GM18507 (cell line): ENCODE data around the gene CHID1.
A peak's percentile ranks its signal among the peaks of the same experiment; 100 is the strongest.

ENCODE experiments used
- DNase-seq: peaks from one replicate; pipeline ENCODE4 v3.0.0; 2011; ENCODE audit warnings: low read depth; ENCODE audit not compliant: insufficient read length; ENCODE audit errors: extremely low spot score
- FAIRE-seq: peaks from 2 replicates; lab custom pipeline; 2011; peaks lifted over from hg19 to GRCh38; lab: Jason Lieb, UNC

CHID1 gene

DNA sequence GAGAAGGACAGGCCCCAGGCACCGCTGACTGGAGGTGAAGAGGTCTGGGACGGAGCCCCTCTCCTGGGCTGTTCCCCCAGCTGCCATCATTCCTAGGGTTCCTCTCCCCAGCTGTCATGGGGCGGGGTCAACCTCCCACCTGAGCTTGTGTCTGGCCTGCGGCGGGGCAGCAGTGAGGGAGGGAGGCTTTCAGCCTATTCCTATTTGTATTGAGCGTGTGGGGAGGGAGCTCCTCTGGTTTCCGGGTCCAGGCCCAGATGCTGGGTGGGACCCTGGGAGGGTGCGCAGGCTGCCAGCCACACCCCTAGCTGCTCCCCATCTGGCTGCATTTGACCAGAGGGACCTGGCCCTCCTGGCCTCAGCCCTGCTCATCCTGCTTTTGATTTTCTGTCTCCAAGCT lies 54.2 kb downstream of the CHID1 start:
- DNase-seq: no peak
- no peak for FAIRE-seq

- FAIRE-seq: no peak
- no peak for DNase-seq
Measured at GRCh38 chr11:855796-856195, 54.8 kb downstream of the CHID1 start.

DNA sequence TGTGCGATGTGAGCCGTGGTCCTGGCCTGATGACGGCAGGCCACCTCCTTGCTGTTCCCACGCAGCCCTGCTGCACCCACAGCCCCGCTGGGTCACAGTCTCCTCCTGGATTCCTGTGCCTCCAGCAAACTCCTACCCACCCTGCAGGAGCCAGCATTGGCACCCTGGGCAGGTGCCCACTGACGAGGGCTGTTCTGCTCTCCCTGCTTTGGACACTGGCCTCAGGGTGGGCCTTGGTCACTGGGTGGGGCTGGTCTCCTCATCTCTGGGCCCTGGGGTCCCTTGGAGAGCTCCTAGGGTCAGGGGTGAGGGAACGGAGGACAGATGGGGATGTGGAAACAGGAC lies 55.3 kb downstream of the CHID1 start:
- no peak for FAIRE-seq

DNA sequence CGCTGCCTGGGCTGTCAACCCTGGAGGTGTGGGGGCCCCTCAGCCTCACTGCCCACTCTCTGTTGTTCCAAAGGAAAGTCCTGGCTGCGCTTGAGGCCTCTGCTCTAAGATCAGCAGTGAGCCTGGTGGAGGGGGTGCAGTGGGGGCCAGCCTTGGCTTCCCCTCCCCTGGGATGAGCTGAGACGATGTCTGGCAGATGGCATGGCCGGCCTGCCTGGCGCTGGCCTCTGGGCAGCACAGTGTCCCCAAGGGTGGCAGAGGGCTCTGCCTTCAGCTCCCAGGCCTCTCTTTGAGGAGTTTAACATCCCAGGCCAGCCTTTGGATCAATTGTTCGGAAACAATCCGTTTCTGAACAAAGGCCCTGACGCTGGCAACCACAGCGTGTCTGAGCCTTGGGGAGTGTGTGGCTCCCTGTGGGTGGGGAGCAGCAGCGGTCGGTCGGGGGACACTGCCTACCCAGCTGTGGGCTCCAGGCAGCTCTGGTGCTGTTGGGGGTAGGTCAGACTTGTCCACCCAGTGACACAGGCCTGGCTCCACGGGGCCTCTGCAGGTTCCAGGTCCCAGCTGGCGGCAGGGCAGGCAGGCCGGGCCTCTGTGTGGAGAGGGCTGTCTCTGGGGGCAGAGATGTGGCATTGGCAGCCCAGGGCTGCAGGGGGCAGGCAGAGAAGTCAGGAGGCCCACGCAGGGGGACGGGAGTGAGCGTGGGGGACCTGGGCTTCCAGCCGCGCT lies 55.8 kb downstream of the CHID1 start:
- FAIRE-seq (no peak), DNase-seq (no peak)

More for the DNA sequence above, 55.3 kb downstream of the CHID1 start:
- no peak for DNase-seq

DNA sequence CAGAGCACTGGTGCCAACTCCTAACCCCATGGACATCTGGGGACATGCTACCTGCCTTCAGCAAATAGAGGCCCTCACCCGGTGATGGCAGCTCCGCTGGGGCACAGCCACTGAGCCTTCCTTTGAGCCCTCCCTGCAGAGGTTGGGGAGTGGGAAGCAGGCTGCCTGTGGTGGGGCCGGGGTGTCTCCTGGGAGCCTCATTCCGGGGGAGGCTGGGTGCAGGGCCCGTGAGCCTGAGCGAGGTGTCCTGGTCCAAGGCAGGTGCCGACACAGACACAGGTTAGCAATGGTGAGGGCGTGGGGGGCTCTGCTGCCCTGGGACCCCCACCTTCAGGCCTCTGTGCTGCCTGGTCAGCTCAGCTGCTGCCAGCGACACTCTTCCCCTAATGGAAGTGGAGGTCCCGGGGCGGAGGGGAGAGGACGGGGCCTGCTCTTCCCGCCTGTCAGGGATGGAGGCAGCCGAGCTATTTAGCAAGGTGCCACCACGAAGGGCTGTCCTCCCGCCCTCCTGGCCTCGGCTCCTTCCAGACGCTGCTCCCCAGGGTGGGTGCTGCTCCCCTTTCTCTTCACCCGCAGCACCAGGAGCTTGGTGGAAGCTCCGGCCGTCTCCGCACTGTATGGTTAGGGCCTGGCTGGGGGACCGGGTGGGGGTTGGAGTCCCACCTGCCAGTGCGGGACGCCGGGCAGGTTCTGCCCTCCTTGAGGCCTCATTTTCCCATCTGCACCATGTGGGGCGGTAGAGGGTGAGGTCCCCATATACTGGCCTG lies 56.7 kb downstream of the CHID1 start:
- FAIRE-seq (no peak), DNase-seq (no peak)

- DNase-seq (no peak), FAIRE-seq (no peak)
Measured at GRCh38 chr11:852762-853161, 57.8 kb downstream of the CHID1 start.

DNA sequence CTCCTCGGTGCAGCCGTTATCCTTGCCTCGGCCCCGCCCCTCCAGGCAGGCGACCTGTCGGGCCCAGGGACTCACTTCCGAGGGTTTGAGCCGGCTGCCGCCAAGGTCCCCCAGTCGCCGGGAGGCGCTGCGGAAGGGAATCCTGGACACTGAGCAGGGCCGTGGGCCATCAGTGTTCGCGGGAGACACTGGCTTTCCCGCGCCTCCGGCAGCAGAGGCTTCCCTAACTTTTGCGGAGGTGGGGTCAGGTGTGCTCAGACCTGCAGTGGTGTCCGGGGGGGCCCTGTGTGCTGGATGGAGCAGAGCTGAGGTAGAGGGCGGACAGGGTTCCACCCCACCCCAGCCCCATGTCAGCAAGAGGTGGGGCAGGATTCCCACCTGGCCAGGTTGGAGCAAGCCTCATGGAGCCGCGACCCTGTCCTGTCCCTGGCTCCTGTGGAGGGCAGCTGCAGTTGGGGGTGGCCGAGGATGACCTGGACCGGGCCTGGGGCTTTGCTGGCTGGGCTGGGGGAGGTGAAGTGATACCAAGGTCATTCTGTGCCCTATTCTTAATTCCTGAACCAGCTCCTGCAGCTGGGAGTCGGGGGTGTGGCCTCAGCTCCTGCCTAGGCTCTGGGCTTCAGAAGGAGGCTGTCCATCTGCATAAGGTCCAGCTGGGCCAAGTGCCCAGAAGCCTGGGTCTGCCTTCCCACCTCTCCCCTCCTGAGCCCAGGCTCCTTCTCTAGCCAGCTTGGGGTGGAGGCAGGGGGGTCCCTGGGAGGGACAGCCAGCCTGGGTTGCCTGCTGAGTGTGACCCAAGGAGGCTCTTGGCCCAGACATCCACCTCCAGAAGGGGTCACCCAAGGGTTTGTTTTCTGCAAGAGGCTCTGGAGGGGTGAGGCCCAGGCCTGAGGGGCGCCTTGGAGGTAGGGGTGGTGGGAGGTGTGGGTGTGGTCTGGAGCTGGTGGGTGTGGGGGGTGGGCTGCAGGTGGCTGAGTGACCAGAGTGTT lies 59.5 kb downstream of the CHID1 start:
- DNase-seq (no peak), FAIRE-seq (no peak)

- DNase-seq (no peak), FAIRE-seq (no peak)
Measured at GRCh38 chr11:849951-850774, 60.4 kb downstream of the CHID1 start.

DNA sequence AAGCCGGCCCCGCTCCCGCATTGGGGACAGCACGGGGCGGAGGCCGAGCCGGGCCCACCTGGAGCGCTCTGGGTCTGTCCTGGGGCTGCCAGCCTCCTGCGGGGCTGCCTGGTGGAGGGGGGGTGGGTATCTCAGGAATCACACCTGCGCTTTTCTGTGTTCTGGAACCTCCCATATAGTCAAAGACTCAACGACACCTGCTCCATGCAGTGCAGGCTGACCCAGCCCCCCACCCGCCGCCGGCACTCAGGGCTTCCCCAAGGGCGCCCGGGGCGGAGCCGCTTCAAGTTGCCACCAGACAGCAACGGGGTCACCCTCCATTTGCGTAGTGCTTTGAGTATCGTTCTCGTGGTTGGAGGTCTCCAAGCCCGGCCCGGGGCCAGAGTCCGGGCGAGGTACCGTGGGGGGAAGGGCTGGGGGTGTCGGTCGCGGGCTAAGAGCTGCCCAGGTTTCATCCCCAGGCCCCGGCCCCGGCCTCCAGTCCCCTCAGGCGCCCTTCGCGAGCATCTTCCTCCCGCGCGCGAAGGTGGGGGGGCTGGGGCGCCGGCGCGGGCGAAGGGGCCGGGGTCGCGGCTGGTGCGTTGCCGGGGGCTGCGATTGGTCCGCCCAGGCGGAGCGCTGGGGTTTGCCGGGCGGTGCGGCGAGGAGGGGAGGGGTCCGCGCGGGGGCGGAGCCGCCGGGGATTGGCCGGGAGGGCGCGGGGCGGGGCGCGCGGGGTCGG lies 61.3 kb downstream of the CHID1 start:
- FAIRE-seq (no peak), DNase-seq (no peak)

GRCh38 chr11:848380-848931 lies 62.2 kb downstream of the CHID1 start:
- DNase-seq (peak; percentile 63), FAIRE-seq (peak; percentile 56)

- FAIRE-seq (no peak), DNase-seq (no peak)
Measured at GRCh38 chr11:847876-848275, 62.7 kb downstream of the CHID1 start.

GRCh38 chr11:846496-847098 lies 64.0 kb downstream of the CHID1 start:
- no peak for FAIRE-seq

DNA sequence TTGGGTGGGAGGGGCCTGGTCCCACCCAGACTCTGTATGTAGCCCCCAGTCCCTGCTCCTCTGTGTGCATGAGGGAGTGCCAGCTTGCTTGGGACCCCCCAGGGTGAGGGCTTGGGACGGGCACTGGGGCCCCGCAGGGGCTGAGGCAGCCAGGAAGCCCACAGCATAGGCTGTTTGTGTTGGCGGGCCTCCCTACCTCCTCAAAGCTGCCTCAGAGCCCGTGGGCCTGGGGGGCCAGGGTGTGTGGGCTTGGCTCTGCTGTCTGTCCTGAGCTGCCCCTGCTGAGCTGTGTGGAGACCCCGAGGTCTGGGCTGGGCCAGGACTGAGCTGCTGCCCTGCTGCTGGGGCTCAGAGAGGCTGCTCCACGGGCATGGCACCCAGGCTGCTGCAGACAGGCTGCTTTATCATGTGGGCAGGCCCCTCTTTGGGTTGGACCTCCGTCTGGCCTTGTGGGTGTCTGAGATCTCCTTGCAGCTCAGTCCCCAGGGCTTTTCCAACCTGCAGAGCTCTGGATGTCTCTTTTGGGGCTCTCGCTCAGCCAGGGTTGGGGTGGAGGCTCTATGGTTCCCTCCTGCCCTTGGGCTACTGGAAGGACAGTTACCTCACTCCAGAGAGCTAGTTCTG lies 64.6 kb downstream of the CHID1 start:
- FAIRE-seq (no peak), DNase-seq (no peak)

More at GRCh38 chr11:846496-847098, 64.0 kb downstream of the CHID1 start:
- no peak for DNase-seq

DNA sequence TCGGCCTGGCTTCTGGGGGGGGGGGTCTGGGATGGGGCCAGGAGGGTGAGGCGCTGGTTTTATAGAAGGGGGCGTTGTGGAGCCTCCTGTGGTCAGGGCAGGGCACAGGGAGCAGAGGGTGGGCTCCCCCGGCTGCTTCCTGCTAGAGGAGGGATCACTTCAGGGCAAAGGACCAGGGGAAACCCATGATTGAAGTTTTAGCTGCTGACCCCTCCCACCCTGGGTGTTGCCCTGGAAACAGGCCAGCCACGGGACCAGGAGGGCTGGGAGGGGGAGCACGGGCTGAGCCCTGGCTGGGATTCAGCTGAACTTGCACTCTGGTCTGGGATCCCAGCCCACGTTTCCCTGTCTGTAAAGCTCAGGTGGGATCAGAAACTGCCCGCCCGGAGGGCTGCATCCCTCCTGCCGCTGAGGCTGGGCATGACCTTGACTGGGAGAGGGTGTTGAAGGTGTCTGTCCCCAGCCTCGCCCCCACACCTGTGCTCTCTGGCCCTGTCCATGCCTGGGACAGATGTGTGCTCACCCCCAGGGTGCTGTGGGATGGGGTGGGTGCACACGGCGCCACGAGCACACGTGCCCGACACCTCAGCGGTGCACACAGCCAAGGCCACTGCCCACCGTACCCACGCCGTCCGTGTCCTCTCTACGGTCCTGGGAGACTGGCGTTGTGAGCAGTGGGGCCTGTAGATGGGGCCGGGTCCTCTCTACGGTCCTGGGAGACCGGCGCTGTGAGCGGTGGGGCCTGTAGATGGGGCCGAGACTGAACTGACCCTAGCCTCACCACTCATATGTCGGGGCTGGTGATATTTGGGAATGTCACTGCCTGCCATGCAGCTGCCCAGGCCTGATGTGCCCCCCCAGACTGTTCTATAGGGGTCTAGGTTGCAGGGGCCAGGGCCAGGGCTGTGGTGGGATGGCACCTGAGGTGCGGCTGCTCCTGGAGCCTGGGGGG lies 65.6 kb downstream of the CHID1 start:
- DNase-seq (no peak), FAIRE-seq (no peak)

DNA sequence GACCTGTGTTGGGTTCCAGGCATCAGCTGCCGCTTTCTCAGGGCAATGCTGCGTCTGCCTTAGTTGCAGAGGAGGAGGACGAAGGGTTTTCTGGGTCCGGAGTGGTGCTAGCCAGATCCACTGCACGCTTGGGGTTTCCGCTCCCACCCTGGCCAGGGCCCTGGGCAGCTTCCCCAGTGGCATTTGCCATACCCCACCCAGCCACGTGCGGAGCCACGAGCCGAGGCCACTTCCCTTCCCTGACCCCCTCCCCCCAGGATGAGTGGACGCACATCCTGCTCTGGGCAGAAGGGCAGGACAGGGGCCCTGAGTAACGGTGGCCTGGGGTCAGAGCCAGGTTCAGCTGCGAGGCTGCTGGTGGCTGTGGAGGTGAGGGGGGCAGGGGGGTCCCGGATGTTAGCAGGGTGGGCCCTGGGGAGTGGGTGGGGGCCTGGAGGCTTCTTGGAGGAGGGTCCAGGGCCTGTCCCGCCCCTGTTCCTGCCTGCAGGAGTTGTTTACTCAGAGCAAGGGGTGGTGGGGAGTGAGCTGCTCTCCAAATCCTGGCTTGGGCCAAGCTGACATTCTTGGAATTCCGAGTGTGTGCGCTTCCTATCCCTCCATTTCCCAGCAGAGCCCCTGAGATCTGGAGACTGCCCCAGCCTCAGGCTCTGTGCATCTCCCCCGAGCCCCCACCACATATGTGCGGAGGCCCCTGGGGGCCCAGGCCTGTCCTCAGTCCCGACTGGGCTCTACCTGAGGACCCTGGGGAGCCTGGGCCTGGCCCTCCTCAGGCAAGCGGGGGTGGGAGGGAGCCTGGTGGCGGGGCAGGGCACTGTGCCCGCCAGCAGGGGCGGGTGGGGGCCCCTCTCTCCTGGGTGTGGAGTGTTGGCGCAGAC lies 66.6 kb downstream of the CHID1 start:
- DNase-seq: no peak
- FAIRE-seq: no peak
